Heart left ventricle (tissue), 16 donors: ENCODE results near the gene PPIF. TPM values are rescaled to one million over a fixed set of nuclear protein-coding genes. Genes with fewer than 3 reads are reported as not detected.

ENCODE experiments used
- ATAC-seq, 4 donors: fragments of 200-7000 bp; cut with Tn5 transposase; one replicate each; pipeline ENCODE4 v1.9.1; 2020 to 2022; ENCODE audit warnings: moderate library complexity in 4 of 4, mild to moderate bottlenecking in 3 of 4, moderate number of reproducible peaks in 1 of 4
- DNase-seq, 5 donors: peaks; one replicate each; pipeline ENCODE4 v3.0.0-alpha.2; 2020
- H3K27ac ChIP-seq, 12 donors: fragments of 200-600 bp; sonication (generic) in 4 of 12; one replicate each; pipeline versions ENCODE4 v1.5.0 to v1.8.0; 2016 to 2022; ENCODE audit warnings: mild to moderate bottlenecking in 2 of 12
- H3K27me3 ChIP-seq, 9 donors: fragments of 200-600 bp; sonication (generic) in 2 of 9; one replicate each; pipeline versions ENCODE4 v1.5.1 to v1.8.0; 2016 to 2022; ENCODE audit warnings: mild to moderate bottlenecking in 3 of 9
- H3K36me3 ChIP-seq, 9 donors: fragments of 200-600 bp; sonication (generic) in 2 of 9; one replicate each; pipeline versions ENCODE4 v1.5.0 to v1.8.0; 2018 to 2022; ENCODE audit warnings: mild to moderate bottlenecking in 2 of 9
- H3K4me1 ChIP-seq, 12 donors: fragments of 200-600 bp; sonication (generic) in 4 of 12; one replicate each; pipeline versions ENCODE4 v1.5.0 to v1.8.0; 2016 to 2022; ENCODE audit warnings: mild to moderate bottlenecking in 3 of 12
- H3K4me3 ChIP-seq, 12 donors: fragments of 200-600 bp; sonication (generic) in 4 of 12; one replicate each; pipeline versions ENCODE4 v1.5.0 to v1.8.0; 2017 to 2022; ENCODE audit warnings: mild to moderate bottlenecking in 9 of 12, moderate library complexity in 4 of 12
- H3K9me3 ChIP-seq, 12 donors: fragments of 200-600 bp; sonication (generic) in 4 of 12; one replicate each; pipeline versions ENCODE4 v1.5.0 to v1.8.0; 2016 to 2022; ENCODE audit warnings: mild to moderate bottlenecking in 1 of 12
- POLR2A ChIP-seq, 2 donors: fragments of 450-650 bp; IDR thresholded peaks; one replicate each; pipeline ENCODE4 v1.6.1; 2017; ENCODE audit warnings: antibody characterized with exemption in 2 of 2, mild to moderate bottlenecking in 2 of 2, moderate library complexity in 2 of 2
- WGBS, 4 donors: extraction: QIAGEN DNeasy Blood & Tissue Kit in 2 of 4; methylation state at CpG; one replicate each; pipeline versions ENCODE4 v1.1.5 to v1.1.7; 2013 to 2018; 5-methylcytosine and 5-hydroxymethylcytosine counted together
- intact Hi-C, 10 donors: fragments of 100-400 bp; cut with DNase I; formaldehyde crosslinking; loops; one replicate each; pipeline versions ENCODE4 v1.11.1 to v1.14.2; 2022
- polyA plus RNA-seq, 2 donors: library from polyadenylated mRNA; stranded (reverse); fragments of 200-250 nt; gene quantifications; one replicate each; pipeline ENCODE4 v1.2.3, GENCODE V29; 2013
- total RNA-seq, 9 donors: library from RNA; depleted of rRNA in 2 of 9; stranded (reverse); fragments of >200 nt in 2 of 9; fragmentation: NEBNext Ultra II Directional in 3 of 9; extraction: Animal tissue kit (Norgen Biotek cat#: 25700) in 3 of 9; gene quantifications; one replicate each; pipeline versions ENCODE4 v1.1.0 to v1.2.4, GENCODE V29; 2016 to 2023
- TF ChIP-seq, protein P1 (sequence below), 12 donors: fragments of 200-600 bp; sonication (generic) in 4 of 12; IDR thresholded peaks; one replicate each; pipeline versions ENCODE4 v1.5.0 to v1.8.0; 2018 to 2022; ENCODE audit warnings: antibody characterized with exemption in 12 of 12, mild to moderate bottlenecking in 5 of 12
- donor health status: ischemic (EF 13 %, LVEDD 7.1; RV severe dilation, severe dysfunction).
- donor health status: healthy with polysubstance abuse.
- donor health status: DM: no; HTN: yes; CAD: no.
- donor health status: DM: no; HTN: no; CAD: no.
- donor health status: ischemic (EF 25% LVEDD 6.9; RV normal size, moderate dysfunction).
- donor health status: ischemic (EF 25% LVEDD 5.7; RV mildly dilated, moderate dysfunction).
- donor health status: healthy.
- donor health status: DM: yes; HTN: yes; CAD: no.
- donor health status: ischemic (EF 35%, LVEDD 5.7; RV mildly dilated, moderate dysfunction).
- donor health status: nonischemic (EF 11% LVEDD 7.7; RV severe dilation, severe dysfunction).
- donor health status: DM: yes; HTN: yes; CAD: no.
- donor health status: PGD.
- donor health status: ischemic (EF 29% LVEDD 5.4; RV normal size, mild dysfunction).
- donor health status: nonischemic (EF 23%, LVEDD 6.1; RV moderate dilation, normal function).

The PPIF gene
- total and polyA plus RNA-seq, 11 donors, result 82.8 to 193 (median 128) TPM

GRCh38 chr10:79308016-79308415 is 39.3 kb upstream of the PPIF start:
- H3K4me3 ChIP-seq, result no peak overlapping the region
- no peaks in the 10 kb centered on the region for H3K9me3 ChIP-seq
- DNase-seq (peak in 1 of 5 donors; percentile 17), ATAC-seq (no peak)
- WGBS, 4 donors, result 77 to 78% (median 78%) methylated on average over 7 of the region's 7 CpGs
- peaks cover 6 to 100% (median 99%) of the 10 kb centered on the region in 9 donors for H3K36me3 ChIP-seq
- peaks cover 0 to 9% (median 0%) of the 10 kb centered on the region in 12 donors for H3K4me1 ChIP-seq
- H3K27me3 ChIP-seq, result no peaks in the 10 kb centered on the region
- H3K27ac ChIP-seq, result no peak overlapping the region
- TF ChIP-seq, protein P1, sequence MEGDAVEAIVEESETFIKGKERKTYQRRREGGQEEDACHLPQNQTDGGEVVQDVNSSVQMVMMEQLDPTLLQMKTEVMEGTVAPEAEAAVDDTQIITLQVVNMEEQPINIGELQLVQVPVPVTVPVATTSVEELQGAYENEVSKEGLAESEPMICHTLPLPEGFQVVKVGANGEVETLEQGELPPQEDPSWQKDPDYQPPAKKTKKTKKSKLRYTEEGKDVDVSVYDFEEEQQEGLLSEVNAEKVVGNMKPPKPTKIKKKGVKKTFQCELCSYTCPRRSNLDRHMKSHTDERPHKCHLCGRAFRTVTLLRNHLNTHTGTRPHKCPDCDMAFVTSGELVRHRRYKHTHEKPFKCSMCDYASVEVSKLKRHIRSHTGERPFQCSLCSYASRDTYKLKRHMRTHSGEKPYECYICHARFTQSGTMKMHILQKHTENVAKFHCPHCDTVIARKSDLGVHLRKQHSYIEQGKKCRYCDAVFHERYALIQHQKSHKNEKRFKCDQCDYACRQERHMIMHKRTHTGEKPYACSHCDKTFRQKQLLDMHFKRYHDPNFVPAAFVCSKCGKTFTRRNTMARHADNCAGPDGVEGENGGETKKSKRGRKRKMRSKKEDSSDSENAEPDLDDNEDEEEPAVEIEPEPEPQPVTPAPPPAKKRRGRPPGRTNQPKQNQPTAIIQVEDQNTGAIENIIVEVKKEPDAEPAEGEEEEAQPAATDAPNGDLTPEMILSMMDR (IDR thresholded peaks at IDR 0.05), result no peak
- TF ChIP-seq POLR2A (IDR thresholded peaks at IDR 0.05), result no peak
- intact Hi-C loops, result no loop called here

DNA sequence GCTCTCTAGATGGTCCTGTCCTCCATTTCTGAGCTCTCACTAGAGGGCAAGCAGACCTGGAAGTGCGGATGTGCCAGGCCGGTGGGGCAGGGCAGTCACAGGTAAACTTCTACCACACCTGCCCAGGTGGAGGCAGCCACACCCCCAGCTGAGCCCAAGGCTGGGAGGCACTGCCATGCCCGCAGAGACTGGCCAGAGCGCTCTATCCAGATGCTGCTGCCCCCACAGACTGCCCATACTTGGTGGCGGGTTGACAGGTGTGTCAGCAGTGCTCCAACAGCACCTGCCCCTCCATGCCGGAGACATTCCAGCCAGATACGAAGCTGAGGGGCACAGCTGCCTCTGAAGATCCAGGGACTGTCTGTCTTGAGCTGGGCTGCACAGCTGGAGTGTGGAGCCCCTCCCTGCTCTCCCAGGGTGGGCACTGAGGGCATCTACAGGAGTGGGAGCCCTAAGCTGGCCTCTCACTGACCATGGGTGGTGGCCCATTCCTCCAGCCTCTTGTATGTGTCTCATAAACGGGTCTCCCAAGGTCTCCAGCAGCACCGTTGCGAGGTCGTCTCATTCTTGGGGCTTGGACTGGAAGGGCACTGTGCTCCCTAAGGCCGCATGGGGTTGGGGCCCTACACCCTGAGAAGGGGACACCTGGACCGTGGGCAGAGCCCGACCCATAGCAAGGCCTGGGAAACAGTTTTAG is 38.2 kb upstream of the PPIF start:
- Histone ChIP-seq H3K36me3 (peaks cover 6 to 100% (median 99%) of the 10 kb centered on the region in 9 donors), H3K4me1 (peaks cover 0 to 9% (median 0%) of the 10 kb centered on the region in 12 donors), H3K27ac (no peak overlapping the region), H3K4me3 (no peak overlapping the region), H3K27me3 (no peaks in the 10 kb centered on the region), H3K9me3 (no peaks in the 10 kb centered on the region)
- peak in 3 of 5 donors; percentile 13 to 36 (median 22) for DNase-seq
- TF ChIP-seq, protein P1 (IDR thresholded peaks at IDR 0.05), result no peak
- no peak for TF ChIP-seq POLR2A (IDR thresholded peaks at IDR 0.05)
- intact Hi-C loops, result no loop called here
- WGBS, 4 donors, result 74 to 90% (median 80%) methylated on average over 11 to 14 of the region's 14 CpGs
- ATAC-seq, result no peak

GRCh38 chr10:79310200-79310865 is 36.9 kb upstream of the PPIF start:
- TF ChIP-seq, protein P1 (IDR thresholded peaks at IDR 0.05), result no peak
- TF ChIP-seq POLR2A (IDR thresholded peaks at IDR 0.05), result no peak
- Histone ChIP-seq H3K4me1 (peaks cover 0 to 9% (median 0%) of the 10 kb centered on the region in 12 donors), H3K27me3 (no peaks in the 10 kb centered on the region), H3K27ac (peak overlapping the region in 1 of 12 donors; percentile 57), H3K36me3 (peaks cover 0 to 100% (median 94%) of the 10 kb centered on the region in 9 donors), H3K9me3 (no peaks in the 10 kb centered on the region), H3K4me3 (no peak overlapping the region)
- intact Hi-C loops, result no loop called here
- ATAC-seq, result no peak
- peak in 3 of 5 donors; percentile 27 to 57 (median 31) for DNase-seq
- 84 to 90% (median 86%) methylated on average over 23 to 29 of the region's 29 CpGs for WGBS, 4 donors

- Histone ChIP-seq H3K4me1 (peaks cover 0 to 9% (median 0%) of the 10 kb centered on the region in 12 donors), H3K27ac (peak overlapping the region in 1 of 12 donors; percentile 57), H3K4me3 (no peak overlapping the region), H3K27me3 (no peaks in the 10 kb centered on the region), H3K9me3 (no peaks in the 10 kb centered on the region), H3K36me3 (peaks cover 0 to 99% (median 93%) of the 10 kb centered on the region in 9 donors)
- DNase-seq (peak in 3 of 5 donors; percentile 25 to 59 (median 30)), ATAC-seq (no peak)
- TF ChIP-seq POLR2A (IDR thresholded peaks at IDR 0.05), result no peak
- TF ChIP-seq, protein P1 (IDR thresholded peaks at IDR 0.05), result no peak
- intact Hi-C loops, result no loop called here
- WGBS, 4 donors, result 78 to 91% (median 85%) methylated on average over 22 to 26 of the region's 26 CpGs
These were observed 36.2 kb upstream of the PPIF start for GRCh38 chr10:79310911-79311573.
